PC-9 (cell line): ENCODE data around the gene KCNH6. TPM values are rescaled to one million over a fixed set of nuclear protein-coding genes. Genes with fewer than 3 reads are reported as not detected.
A peak's percentile ranks its signal among the peaks of the same experiment; 100 is the strongest.

ENCODE experiments used
- BruUV-seq: library from RNA; stranded (reverse); fragments of 400-500 nt; replicated peaks from 2 replicates; lab custom pipeline; 2021; lab: Mats Ljungman, UMichigan
- CTCF ChIA-PET: fragments of 300-600 bp; sonication (Branson Sonifier 250); formaldehyde crosslinking; loops from one replicate; lab custom pipeline; 2022; ENCODE audit warnings: antibody characterized with exemption; lab: Charles Lee
- POLR2A ChIA-PET: fragments of 300-600 bp; sonication (Branson Sonifier 250); formaldehyde crosslinking; loops from one replicate; lab custom pipeline; 2022; ENCODE audit warnings: antibody characterized with exemption; ENCODE audit not compliant: unreplicated experiment; lab: Charles Lee
- DNase-seq, 2 experiments: peaks; one replicate each; pipeline versions ENCODE4 v3.0.0 to v3.0.0-alpha.2; 2015 to 2022; ENCODE audit warnings: mixed read lengths in 1 of 2
- H2AFZ ChIP-seq: fragments of 200-600 bp; sonication (generic); 2 replicates; pipeline ENCODE4 v1.8.1; 2017; ENCODE audit warnings: antibody characterized with exemption
- H3F3A ChIP-seq: fragments of 200-600 bp; sonication (generic); 2 replicates; pipeline ENCODE4 v1.8.1; 2017; ENCODE audit warnings: antibody characterized with exemption, mild to moderate bottlenecking, low read depth; ENCODE audit not compliant: insufficient read depth
- H3K27ac ChIP-seq: fragments of 200-600 bp; sonication (generic); 2 replicates; pipeline ENCODE4 v1.6.1; 2016; ENCODE audit warnings: mixed run types
- H3K27me3 ChIP-seq: fragments of 200-600 bp; sonication (generic); 2 replicates; pipeline ENCODE4 v1.6.1; 2016; ENCODE audit warnings: low read depth, mixed run types; ENCODE audit not compliant: insufficient read depth
- H3K36me3 ChIP-seq: fragments of 200-600 bp; sonication (generic); 2 replicates; pipeline ENCODE4 v1.6.1; 2016; ENCODE audit warnings: low read depth, mixed run types
- H3K4me1 ChIP-seq: fragments of 200-600 bp; sonication (generic); replicated peaks from 2 replicates; pipeline ENCODE4 v1.6.1; 2016; ENCODE audit warnings: mixed run types; ENCODE audit not compliant: insufficient read depth
- H3K4me2 ChIP-seq: fragments of 200-600 bp; sonication (generic); 2 replicates; pipeline ENCODE4 v1.6.1; 2017; ENCODE audit warnings: mixed run types
- H3K4me3 ChIP-seq: fragments of 200-600 bp; sonication (generic); 2 replicates; pipeline ENCODE4 v1.6.1; 2016; ENCODE audit warnings: mixed run types
- H3K79me2 ChIP-seq: fragments of 200-600 bp; sonication (generic); 2 replicates; pipeline ENCODE4 v1.6.1; 2017; ENCODE audit warnings: low read depth, mixed run types
- H3K9me2 ChIP-seq: fragments of 200-600 bp; sonication (generic); 2 replicates; pipeline ENCODE4 v1.8.1; 2017; ENCODE audit warnings: mild to moderate bottlenecking; ENCODE audit not compliant: insufficient read depth
- H3K9me3 ChIP-seq: fragments of 200-600 bp; sonication (generic); 2 replicates; pipeline ENCODE4 v1.8.1; 2016; ENCODE audit warnings: low read depth; ENCODE audit not compliant: insufficient read depth
- H4K20me1 ChIP-seq: fragments of 200-600 bp; sonication (generic); 2 replicates; pipeline ENCODE4 v1.8.1; 2017; ENCODE audit not compliant: insufficient read depth
- EZH2 ChIP-seq: fragments of 200-600 bp; sonication (generic); IDR thresholded peaks from 2 replicates; pipeline ENCODE4 v1.8.0; 2017; ENCODE audit warnings: antibody characterized with exemption, low read depth
- intact Hi-C: fragments of 100-400 bp; cut with micrococcal nuclease; formaldehyde crosslinking; loops from one replicate; pipeline ENCODE4 v1.10.0; 2022; ENCODE audit not compliant: unreplicated experiment
- total RNA-seq: library from RNA; stranded (reverse); gene quantifications from 2 replicates; pipeline ENCODE4 v1.2.3, GENCODE V29; 2021
- TF ChIP-seq, protein P1 (sequence below): fragments of 200-600 bp; sonication (generic); conservative IDR thresholded peaks from 2 replicates; pipeline ENCODE4 v1.6.1; 2017; ENCODE audit warnings: mixed run types, antibody characterized with exemption, mild to moderate bottlenecking, moderate library complexity

The KCNH6 gene
- total RNA-seq, 1 experiment from 2014 or later, result not detected

DNA sequence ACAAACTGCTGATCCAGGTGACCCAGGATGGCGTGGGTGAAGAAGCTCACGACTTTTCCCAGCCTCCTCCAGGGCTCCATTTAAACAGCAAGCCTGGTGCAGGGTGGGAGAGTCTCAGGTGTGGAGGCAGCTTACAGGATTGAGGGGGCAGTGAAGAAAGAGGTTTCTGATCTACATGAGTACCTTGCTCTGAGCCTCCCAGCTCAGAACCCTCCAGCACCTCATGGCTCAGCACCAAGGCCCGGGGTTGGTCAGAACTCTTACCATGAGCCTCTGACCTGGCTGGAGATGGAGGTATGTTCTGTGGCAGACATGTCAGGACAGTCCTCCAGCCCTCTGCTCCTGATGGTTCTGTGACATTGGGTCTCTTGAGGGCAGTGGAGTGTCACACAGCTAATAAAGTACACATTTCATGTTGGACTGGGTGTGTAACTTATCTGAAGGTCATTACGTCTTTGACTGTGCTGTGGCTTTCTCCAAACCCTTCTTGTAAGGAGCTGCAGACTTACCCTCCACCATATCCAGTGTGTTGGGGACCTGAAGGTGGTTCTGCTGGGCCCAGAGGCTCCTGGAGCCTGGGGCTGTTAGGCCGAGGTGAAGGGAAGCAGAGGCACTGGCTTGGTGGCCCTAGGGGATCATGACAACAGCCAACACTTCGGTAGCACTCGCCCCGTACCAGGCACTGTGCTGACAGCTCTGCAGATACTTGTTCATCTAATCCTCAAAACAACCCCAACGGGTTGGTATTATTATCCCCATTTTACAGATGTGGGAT lies 23.3 kb downstream of the KCNH6 start:
- no peaks in the 10 kb centered on the region for H3K9me3 ChIP-seq
- DNase-seq, result no peak
- no peaks in the 10 kb centered on the region for H3K36me3 ChIP-seq
- ChIA-PET CTCF (no interaction called here), POLR2A (no interaction called here)
- no peaks in the 10 kb centered on the region for H3F3A ChIP-seq
- H3K4me1 ChIP-seq, result peaks cover 21% of the 10 kb centered on the region; the same call in 1 of the 2 replicates
- no peak overlapping the region for H2AFZ ChIP-seq
- no peak overlapping the region for H3K27ac ChIP-seq
- peaks cover 19% of the 10 kb centered on the region for H3K79me2 ChIP-seq
- peaks cover 4% of the 10 kb centered on the region; the same call in 1 of the 2 replicates for H4K20me1 ChIP-seq
- H3K9me2 ChIP-seq, result no peaks in the 10 kb centered on the region
- BruUV-seq, result no TSS peak
- H3K4me3 ChIP-seq, result no peak overlapping the region
- H3K27me3 ChIP-seq, result no peaks in the 10 kb centered on the region
- no peak for TF ChIP-seq EZH2
- TF ChIP-seq, protein P1, sequence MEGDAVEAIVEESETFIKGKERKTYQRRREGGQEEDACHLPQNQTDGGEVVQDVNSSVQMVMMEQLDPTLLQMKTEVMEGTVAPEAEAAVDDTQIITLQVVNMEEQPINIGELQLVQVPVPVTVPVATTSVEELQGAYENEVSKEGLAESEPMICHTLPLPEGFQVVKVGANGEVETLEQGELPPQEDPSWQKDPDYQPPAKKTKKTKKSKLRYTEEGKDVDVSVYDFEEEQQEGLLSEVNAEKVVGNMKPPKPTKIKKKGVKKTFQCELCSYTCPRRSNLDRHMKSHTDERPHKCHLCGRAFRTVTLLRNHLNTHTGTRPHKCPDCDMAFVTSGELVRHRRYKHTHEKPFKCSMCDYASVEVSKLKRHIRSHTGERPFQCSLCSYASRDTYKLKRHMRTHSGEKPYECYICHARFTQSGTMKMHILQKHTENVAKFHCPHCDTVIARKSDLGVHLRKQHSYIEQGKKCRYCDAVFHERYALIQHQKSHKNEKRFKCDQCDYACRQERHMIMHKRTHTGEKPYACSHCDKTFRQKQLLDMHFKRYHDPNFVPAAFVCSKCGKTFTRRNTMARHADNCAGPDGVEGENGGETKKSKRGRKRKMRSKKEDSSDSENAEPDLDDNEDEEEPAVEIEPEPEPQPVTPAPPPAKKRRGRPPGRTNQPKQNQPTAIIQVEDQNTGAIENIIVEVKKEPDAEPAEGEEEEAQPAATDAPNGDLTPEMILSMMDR, result no peak
- intact Hi-C loops, result no loop called here
- no peak overlapping the region for H3K4me2 ChIP-seq

DNA sequence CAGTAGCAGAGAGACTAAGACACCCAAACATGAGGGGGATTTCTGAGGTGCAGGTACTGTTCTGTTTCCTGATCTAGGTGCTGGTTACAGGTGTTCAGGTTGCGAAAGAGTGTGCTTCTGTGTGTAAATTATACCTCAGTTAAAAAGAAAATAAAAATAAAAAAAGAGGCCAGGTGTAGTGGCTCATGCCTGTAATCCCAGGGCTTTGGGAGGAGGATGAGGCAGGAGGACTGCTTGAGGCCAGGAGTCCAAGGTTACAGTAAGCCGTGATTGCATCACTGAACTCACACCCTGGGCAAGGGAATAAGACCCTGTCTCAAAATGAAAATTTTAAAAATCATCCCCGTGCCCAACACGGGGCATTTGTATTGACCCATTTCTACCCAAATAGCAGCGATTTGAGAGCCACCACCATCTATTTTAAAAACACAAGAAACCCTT lies 23.9 kb downstream of the KCNH6 start:
- Histone ChIP-seq H3K9me3 (no peaks in the 10 kb centered on the region), H3K9me2 (no peaks in the 10 kb centered on the region), H3K4me3 (no peak overlapping the region), H3K27me3 (no peaks in the 10 kb centered on the region), H3F3A (no peaks in the 10 kb centered on the region; the same call in 1 of the 2 replicates), H4K20me1 (peaks cover 9% of the 10 kb centered on the region; the same call in 1 of the 2 replicates), H2AFZ (no peak overlapping the region), H3K4me2 (no peak overlapping the region), H3K4me1 (peaks cover 23% of the 10 kb centered on the region), H3K27ac (no peak overlapping the region), H3K36me3 (no peaks in the 10 kb centered on the region), H3K79me2 (peaks cover 25% of the 10 kb centered on the region)
- BruUV-seq, result no TSS peak
- ChIA-PET POLR2A (no interaction called here), CTCF (no interaction called here)
- DNase-seq, result no peak
- intact Hi-C loops, result no loop called here
- TF ChIP-seq, protein P1, result no peak
- no peak for TF ChIP-seq EZH2

DNA sequence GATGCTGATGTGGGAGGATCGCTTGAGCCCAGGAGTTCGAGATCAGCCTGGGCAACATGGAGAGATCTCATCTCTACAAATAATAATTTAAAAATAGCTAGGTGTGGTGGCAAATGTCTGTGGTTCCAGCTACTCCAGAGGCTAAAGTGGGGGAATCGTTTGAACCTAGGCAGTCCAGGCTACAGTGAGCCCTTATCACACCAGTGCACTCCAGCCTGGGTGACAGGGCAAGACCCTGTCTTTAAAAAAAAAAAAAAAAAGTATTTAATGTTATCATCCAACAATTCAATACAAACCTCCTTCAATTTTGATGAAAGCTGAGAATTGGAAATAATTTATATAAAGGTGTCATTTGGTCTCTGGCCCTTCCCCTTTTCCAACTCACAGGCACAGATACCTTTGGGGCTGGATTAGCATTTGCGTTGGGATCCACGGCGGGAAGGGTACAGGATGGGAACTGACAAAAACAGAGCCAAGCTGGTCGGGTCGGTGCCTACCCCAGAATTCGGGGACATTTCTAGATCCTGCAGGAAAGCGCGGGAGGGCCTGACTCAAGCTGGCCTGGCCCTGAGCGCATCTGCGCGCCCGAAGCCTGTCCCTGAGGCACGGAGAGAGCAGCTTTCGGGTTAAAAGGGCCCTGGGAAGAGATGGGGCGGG lies 26.3 kb downstream of the KCNH6 start:
- Histone ChIP-seq H3K4me2 (peak overlapping the region; percentile 85), H3K9me3 (no peaks in the 10 kb centered on the region), H3K27ac (peak overlapping the region; percentile 27), H3F3A (no peaks in the 10 kb centered on the region; the same call in 1 of the 2 replicates), H3K4me3 (peak overlapping the region; percentile 75), H3K27me3 (no peaks in the 10 kb centered on the region), H3K4me1 (peaks cover 22% of the 10 kb centered on the region), H3K79me2 (peaks cover 48% of the 10 kb centered on the region), H3K9me2 (no peaks in the 10 kb centered on the region), H3K36me3 (peaks cover 9% of the 10 kb centered on the region; the same call in 1 of the 2 replicates), H4K20me1 (peaks cover 32% of the 10 kb centered on the region), H2AFZ (peak overlapping the region; percentile 98)
- ChIA-PET POLR2A (interaction anchor here (0.5 kb wide), 1 partner anchor 60 kb away, joined by 5 read pairs; no protein-coding TSS in a partner anchor), CTCF (interaction anchor here (0.8 to 1.0 kb wide), 2 partner anchors 63 to 114 kb away, joined by 3 to 12 read pairs; no protein-coding TSS in a partner anchor)
- BruUV-seq, result TSS peak; percentile 88
- intact Hi-C loops, result no loop called here
- DNase-seq, result no peak
- no peak for TF ChIP-seq EZH2
- TF ChIP-seq, protein P1, result no peak
